ENCODE results near the gene DCAF11. TPM values are rescaled to one million over a fixed set of nuclear protein-coding genes. Genes with fewer than 3 reads are reported as not detected.

DCAF11 gene
- total and polyA plus RNA-seq, 2 of the 13 experiments (the other 11 are each of a cell fraction or from before 2014, with no cell fraction given) = 150 to 257 TPM

- TF ChIP-seq HBP1 (CRISPR knock-in tag; IDR thresholded peaks at IDR 0.05; ENCODE audit: low read depth) = peak; percentile 91
- no peak for TF ChIP-seq ZNF644 (CRISPR knock-in tag; IDR thresholded peaks at IDR 0.05; ENCODE audit: low read depth)
- TF ChIP-seq CAMTA2 (CRISPR knock-in tag; IDR thresholded peaks at IDR 0.05; ENCODE audit: borderline replicate concordance) = peak; percentile 99
- peak; percentile 95 for TF ChIP-seq ZNF275 (CRISPR knock-in tag; IDR thresholded peaks at IDR 0.05; ENCODE audit: borderline replicate concordance)
- peak; percentile 82 for TF ChIP-seq KAT8 (CRISPR knock-in tag; IDR thresholded peaks at IDR 0.05)
- TF ChIP-seq NCOR1 (IDR thresholded peaks at IDR 0.05; ENCODE audit: borderline replicate concordance, low read length) = peak; percentile 85; the same call in 1 of the 2 replicates
- TF ChIP-seq RFXAP (CRISPR knock-in tag; IDR thresholded peaks at IDR 0.05; ENCODE audit: borderline replicate concordance) = peak; percentile 98
- TF ChIP-seq PLRG1 (conservative IDR thresholded peaks at IDR 0.05) = no peak
- TF ChIP-seq LRRFIP1 (CRISPR knock-in tag; conservative IDR thresholded peaks at IDR 0.05) = no peak; the same call in 1 of the 2 replicates
- no peak for TF ChIP-seq ZNF30 (CRISPR knock-in tag; IDR thresholded peaks at IDR 0.05)
- TF ChIP-seq FOXA3 (CRISPR knock-in tag; IDR thresholded peaks at IDR 0.05) = peak; percentile 94
- peak; percentile 93 for TF ChIP-seq ZBTB26 (CRISPR knock-in tag; IDR thresholded peaks at IDR 0.05; ENCODE audit: borderline replicate concordance)
- TF ChIP-seq ZSCAN22 (CRISPR knock-in tag; IDR thresholded peaks at IDR 0.05) = peak; percentile 42
- peak; percentile 97 for TF ChIP-seq KLF13 (CRISPR knock-in tag; IDR thresholded peaks at IDR 0.05)
- TF ChIP-seq ZSCAN25 (CRISPR knock-in tag; IDR thresholded peaks at IDR 0.05) = peak; percentile 86; the same call in 1 of the 2 replicates
- no peak; the same call in none of the 2 replicates for TF ChIP-seq ATF7-NPFF (CRISPR knock-in tag; IDR thresholded peaks at IDR 0.05; ENCODE audit: low read depth)
- no peak for TF ChIP-seq ZNF549 (CRISPR knock-in tag; IDR thresholded peaks at IDR 0.05)
- TF ChIP-seq ATF5 (CRISPR knock-in tag; IDR thresholded peaks at IDR 0.05; ENCODE audit: low read depth) = 0 out of 2 replicates have a peak, but pooled peaks have one; percentile 28
- TF ChIP-seq IRF9 (CRISPR knock-in tag; IDR thresholded peaks at IDR 0.05; ENCODE audit: borderline replicate concordance) = peak; percentile 99
- TF ChIP-seq HOXA3 (CRISPR knock-in tag; IDR thresholded peaks at IDR 0.05) = peak; percentile 99
- no peak for TF ChIP-seq ZNF234 (CRISPR knock-in tag; conservative IDR thresholded peaks at IDR 0.05)
Observed at GRCh38 chr14:24114532-24115421, at the start of gene DCAF11, which contains the start of gene NRL (continued).
